PC-3 (cell line): ENCODE data around the gene CCNC. TPM values are rescaled to one million over a fixed set of nuclear protein-coding genes. Genes with fewer than 3 reads are reported as not detected.

Experiments
- ATAC-seq: fragments of 200-7000 bp; cut with Tn5 transposase; 2 replicates; pipeline ENCODE4 v1.9.1; 2020; ENCODE audit warnings: mild to moderate bottlenecking, moderate library complexity
- BruUV-seq: library from RNA; stranded (reverse); fragments of 400-500 nt; replicated peaks from 2 replicates; lab custom pipeline; 2021; lab: Mats Ljungman, UMichigan
- CTCF ChIA-PET: fragments of 300-600 bp; sonication (Branson Sonifier 250); formaldehyde crosslinking; loops from one replicate; lab custom pipeline; 2022; ENCODE audit warnings: antibody characterized with exemption; lab: Charles Lee
- POLR2A ChIA-PET: fragments of 300-600 bp; sonication (Branson Sonifier 250); formaldehyde crosslinking; loops from one replicate; lab custom pipeline; 2022; ENCODE audit warnings: antibody characterized with exemption; ENCODE audit not compliant: unreplicated experiment; lab: Charles Lee
- DNase-seq: peaks from one replicate; pipeline ENCODE4 v3.0.0-alpha.2; 2015
- H2AFZ ChIP-seq: fragments of 300-600 bp; sonication (generic); 2 replicates; pipeline ENCODE4 v1.6.0; 2016; ENCODE audit warnings: antibody characterized with exemption, low read length
- H3F3A ChIP-seq: fragments of 300-600 bp; sonication (generic); one replicate; pipeline ENCODE4 v1.6.0; 2017; ENCODE audit warnings: antibody characterized with exemption, low read length, control low read depth, mild to moderate bottlenecking; ENCODE audit not compliant: unreplicated experiment
- H3K27ac ChIP-seq: fragments of 300-600 bp; sonication (generic); 2 replicates; pipeline ENCODE4 v1.5.1; 2016; ENCODE audit warnings: mild to moderate bottlenecking, low read length
- H3K27me3 ChIP-seq: fragments of 300-600 bp; sonication (generic); 2 replicates; pipeline ENCODE4 v1.6.1; 2016; ENCODE audit warnings: low read length, mixed read lengths
- H3K36me3 ChIP-seq: fragments of 300-600 bp; sonication (generic); 2 replicates; pipeline ENCODE4 v1.6.1; 2016; ENCODE audit warnings: low read depth, mixed run types, low read length, mixed read lengths
- H3K4me1 ChIP-seq: fragments of 300-600 bp; sonication (generic); 2 replicates; pipeline ENCODE4 v1.5.1; 2016; ENCODE audit warnings: low read length; ENCODE audit not compliant: insufficient read depth
- H3K4me2 ChIP-seq: fragments of 300-600 bp; sonication (generic); 2 replicates; pipeline ENCODE4 v1.6.0; 2016; ENCODE audit warnings: low read length
- H3K4me3 ChIP-seq: fragments of 300-600 bp; sonication (generic); 2 replicates; pipeline ENCODE4 v1.5.1; 2016; ENCODE audit warnings: mild to moderate bottlenecking, low read length, mixed read lengths
- H3K79me2 ChIP-seq: fragments of 300-600 bp; sonication (generic); 2 replicates; pipeline ENCODE4 v1.6.1; 2017; ENCODE audit warnings: low read length, mixed read lengths
- H3K9ac ChIP-seq: fragments of 300-600 bp; sonication (generic); 2 replicates; pipeline ENCODE4 v1.6.0; 2016; ENCODE audit warnings: mild to moderate bottlenecking, low read length
- H3K9me2 ChIP-seq: fragments of 300-600 bp; sonication (generic); replicated peaks from 2 replicates; pipeline ENCODE4 v1.6.1; 2016; ENCODE audit warnings: mixed run types, low read length, mixed read lengths
- H3K9me3 ChIP-seq: fragments of 300-600 bp; sonication (generic); 2 replicates; pipeline ENCODE4 v1.6.1; 2016; ENCODE audit warnings: low read length, mixed read lengths
- H4K20me1 ChIP-seq: fragments of 300-600 bp; sonication (generic); 2 replicates; pipeline ENCODE4 v1.6.1; 2016; ENCODE audit warnings: low read length, mixed read lengths
- CTCF ChIP-seq: fragments of 300-600 bp; sonication (generic); conservative IDR thresholded peaks from 2 replicates; pipeline ENCODE4 v1.5.1; 2017; ENCODE audit warnings: antibody characterized with exemption, low read depth, mild to moderate bottlenecking, low read length
- EZH2 ChIP-seq: fragments of 300-600 bp; sonication (generic); IDR thresholded peaks from one replicate; pipeline ENCODE4 v1.6.1; 2017; ENCODE audit warnings: antibody characterized with exemption, mild to moderate bottlenecking, low read length; ENCODE audit not compliant: unreplicated experiment
- EZH2phosphoT487 ChIP-seq: fragments of 300-600 bp; sonication (generic); IDR thresholded peaks from 2 replicates; pipeline ENCODE4 v1.6.1; 2018; ENCODE audit warnings: mild to moderate bottlenecking, antibody characterized with exemption, low read length, borderline replicate concordance
- intact Hi-C: fragments of 100-400 bp; cut with micrococcal nuclease; formaldehyde crosslinking; loops from 2 replicates; pipeline ENCODE4 v1.9.0; 2023
- total RNA-seq: library from RNA; depleted of rRNA; stranded (reverse); fragments of >200 nt; gene quantifications from 2 replicates; pipeline ENCODE4 v1.2.3, GENCODE V29; 2014

CCNC gene
- total RNA-seq, 1 experiment from 2014 or later, result 69.3 TPM

DNA sequence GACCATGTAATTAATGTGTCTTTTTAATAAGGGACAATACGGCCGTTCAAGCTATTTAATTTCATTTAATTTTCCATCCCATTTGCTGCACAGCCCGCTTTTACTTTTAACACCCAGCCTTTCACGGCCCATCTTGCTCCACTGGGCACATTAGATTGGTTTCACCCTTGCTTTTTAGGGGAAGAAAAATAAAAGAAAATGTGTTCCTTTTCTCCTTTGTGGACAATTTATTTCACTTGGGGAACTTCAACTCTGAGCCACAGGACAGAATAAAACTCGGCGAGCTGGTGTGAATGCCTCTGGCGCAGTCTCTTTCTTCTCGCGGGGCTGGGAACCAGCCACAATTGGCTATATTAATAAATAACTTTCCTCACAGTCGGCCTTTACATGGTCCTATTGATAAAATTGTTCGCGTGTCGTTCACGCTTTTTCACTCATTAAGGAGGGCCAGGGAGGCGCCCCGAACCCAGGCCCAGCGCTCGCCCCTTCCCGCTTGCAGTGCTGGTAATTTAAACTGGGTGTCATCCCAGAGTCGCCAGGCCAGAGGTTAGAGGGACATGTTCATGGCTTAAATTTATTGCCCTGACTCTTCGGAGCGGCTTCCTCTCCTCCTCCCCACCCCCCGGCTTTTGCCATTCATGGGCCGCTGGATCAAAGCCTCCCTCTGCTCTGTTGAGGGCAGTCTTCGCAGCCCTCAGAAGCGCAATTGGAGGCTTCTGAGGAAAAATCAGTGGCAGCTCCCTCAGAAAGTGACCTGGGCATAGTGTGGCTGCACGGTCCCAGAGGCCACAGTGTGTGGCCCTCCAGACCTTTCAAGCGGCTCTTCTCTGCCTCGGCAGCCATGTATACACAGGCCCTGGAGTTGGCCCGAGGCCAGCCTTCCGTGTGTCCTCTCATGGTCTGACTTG, 36.0 kb upstream of the CCNC start:
- peaks cover 53% of the 10 kb centered on the region for H3K27me3 ChIP-seq
- H3K4me1 ChIP-seq, result no peaks in the 10 kb centered on the region
- no peak overlapping the region for H3K9ac ChIP-seq
- H3K4me3 ChIP-seq, result no peak overlapping the region
- no peaks in the 10 kb centered on the region for H4K20me1 ChIP-seq
- no peak for ATAC-seq
- H2AFZ ChIP-seq, result no peak overlapping the region
- no peaks in the 10 kb centered on the region for H3K36me3 ChIP-seq
- TF ChIP-seq CTCF (no peak), EZH2phosphoT487 (no peak), EZH2 (no peak)
- BruUV-seq, result no TSS peak
- H3K9me3 ChIP-seq, result no peaks in the 10 kb centered on the region
- H3K27ac ChIP-seq, result no peak overlapping the region
- DNase-seq, result no peak
- H3F3A ChIP-seq, result no peaks in the 10 kb centered on the region
- ChIA-PET CTCF (no interaction called here), POLR2A (no interaction called here)
- intact Hi-C loops, result no loop called here
- H3K79me2 ChIP-seq, result no peaks in the 10 kb centered on the region
- H3K4me2 ChIP-seq, result no peak overlapping the region
- no peaks in the 10 kb centered on the region for H3K9me2 ChIP-seq

DNA sequence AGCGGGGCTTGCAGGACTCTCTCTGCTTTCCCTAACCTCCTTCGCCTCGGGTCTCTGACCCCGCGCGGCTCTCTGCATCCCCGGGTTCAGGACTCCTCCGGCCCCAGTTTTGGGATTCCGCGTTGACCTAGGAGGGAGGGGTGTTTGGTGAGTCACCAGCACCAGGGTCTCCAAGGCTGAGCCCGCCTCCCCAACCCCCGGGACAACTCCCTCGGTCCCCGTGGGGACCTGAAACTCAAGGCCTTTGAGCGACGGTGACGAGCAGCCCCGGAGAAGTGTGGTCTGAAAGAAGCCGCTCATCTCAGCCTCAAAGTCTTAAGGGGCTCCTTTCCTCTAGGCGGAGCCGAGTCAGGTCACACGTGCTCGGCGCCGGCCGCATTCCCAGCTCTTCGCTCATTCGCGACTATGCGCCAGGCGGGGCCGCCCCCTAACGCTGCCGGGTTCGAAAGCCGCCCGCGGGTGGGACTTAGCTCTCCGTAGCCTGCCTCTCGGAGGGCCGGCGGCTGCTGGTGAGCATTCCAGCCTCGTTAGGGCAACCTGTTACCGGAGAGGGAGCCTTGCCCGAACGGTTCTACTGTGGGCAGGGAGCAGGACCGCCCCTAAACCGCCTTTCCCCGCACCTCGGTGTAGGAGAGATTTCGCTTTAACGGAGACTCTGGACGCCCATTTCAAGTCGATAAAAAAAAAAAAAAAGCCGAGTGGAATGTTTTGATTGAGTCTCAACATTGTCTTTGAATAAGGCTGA, 35.1 kb upstream of the CCNC start:
- ATAC-seq (no peak), DNase-seq (no peak)
- no peak for TF ChIP-seq EZH2
- Histone ChIP-seq H3K27ac (no peak overlapping the region), H3K9me2 (no peaks in the 10 kb centered on the region), H3K27me3 (peaks cover 59% of the 10 kb centered on the region), H3K79me2 (no peaks in the 10 kb centered on the region), H3F3A (no peaks in the 10 kb centered on the region), H3K4me3 (no peak overlapping the region), H3K4me2 (no peak overlapping the region), H3K36me3 (no peaks in the 10 kb centered on the region), H4K20me1 (no peaks in the 10 kb centered on the region), H3K9me3 (no peaks in the 10 kb centered on the region), H2AFZ (no peak overlapping the region), H3K4me1 (no peaks in the 10 kb centered on the region), H3K9ac (no peak overlapping the region)
- CTCF ChIA-PET, result no interaction called here
- POLR2A ChIA-PET, result no interaction called here
- intact Hi-C loops, result no loop called here
- no TSS peak for BruUV-seq

- no TSS peak for BruUV-seq
- no peaks in the 10 kb centered on the region for H3F3A ChIP-seq
- no peak overlapping the region for H3K27ac ChIP-seq
Measured at GRCh38 chr6:99602520-99603420, 34.3 kb upstream of the CCNC start.

More at GRCh38 chr6:99602520-99603420, 34.3 kb upstream of the CCNC start:
- no peak for TF ChIP-seq EZH2phosphoT487
- TF ChIP-seq CTCF, result no peak
- TF ChIP-seq EZH2, result no peak
- H3K9ac ChIP-seq, result no peak overlapping the region
- no peaks in the 10 kb centered on the region for H3K4me1 ChIP-seq
- POLR2A ChIA-PET, result no interaction called here
- H3K4me3 ChIP-seq, result no peak overlapping the region
- no peaks in the 10 kb centered on the region for H3K9me3 ChIP-seq
- no peaks in the 10 kb centered on the region for H3K9me2 ChIP-seq
- ATAC-seq (no peak), DNase-seq (no peak)
- H3K4me2 ChIP-seq, result no peak overlapping the region
- intact Hi-C loops, result no loop called here
- no peaks in the 10 kb centered on the region for H3K36me3 ChIP-seq
- no peak overlapping the region for H2AFZ ChIP-seq
- H3K27me3 ChIP-seq, result peaks cover 57% of the 10 kb centered on the region
- CTCF ChIA-PET, result no interaction called here
- H4K20me1 ChIP-seq, result no peaks in the 10 kb centered on the region
- H3K79me2 ChIP-seq, result no peaks in the 10 kb centered on the region
